Activated T-helper 1 cell treated with anti-CD3 and anti-CD28 coated beads, Interleukin-2, amount 50 U/mL, for 16 hours (primary cell): ENCODE data around the gene SLC16A3.

Experiments
- DNase-seq, 2 donors: peaks; one replicate each; pipeline ENCODE4 v3.0.0-alpha.2; 2020; ENCODE audit warnings: low read depth in 1 of 2, low spot score in 1 of 2

SLC16A3 gene

DNA sequence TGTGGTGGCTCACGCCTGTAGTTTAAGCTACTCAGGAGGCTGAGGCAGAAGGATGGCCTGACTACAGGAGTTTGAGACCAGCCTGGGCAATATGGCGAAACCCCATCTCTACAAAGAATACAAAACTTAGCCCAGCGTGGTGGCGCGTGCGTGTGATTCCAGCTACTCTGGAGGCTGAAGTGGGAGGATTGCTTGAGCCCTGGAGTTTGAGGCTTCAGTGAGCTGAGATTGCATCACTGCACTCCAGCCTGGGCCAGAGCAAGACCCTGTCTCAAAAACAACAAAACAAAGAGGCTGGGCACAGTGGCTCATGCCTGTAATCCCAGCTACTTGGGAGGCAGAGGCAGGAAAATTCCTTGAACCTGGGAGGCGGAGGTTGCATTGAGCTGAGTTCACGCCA lies 51.7 kb downstream of the SLC16A3 start:
- DNase-seq, result no peak

DNA sequence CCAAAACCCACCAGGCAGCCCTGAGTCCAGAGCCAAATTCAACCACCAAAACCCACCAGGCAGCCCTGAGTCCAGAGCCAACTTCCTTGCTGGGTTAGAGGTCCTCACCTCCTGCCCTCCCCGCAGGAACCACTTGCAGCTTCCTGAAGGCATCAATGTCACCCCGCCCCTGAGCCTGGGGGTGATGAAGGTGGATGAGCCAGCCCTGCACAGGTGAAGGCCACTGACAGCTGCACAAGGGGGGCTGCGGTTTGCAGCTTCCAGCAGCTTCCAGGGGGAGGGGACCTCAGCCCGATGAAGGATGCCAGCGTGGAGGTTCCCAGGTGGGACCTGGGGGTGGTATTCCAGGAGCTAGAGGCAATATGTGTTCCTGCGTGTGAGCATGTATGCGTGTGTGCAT lies 52.2 kb downstream of the SLC16A3 start:
- no peak for DNase-seq

DNA sequence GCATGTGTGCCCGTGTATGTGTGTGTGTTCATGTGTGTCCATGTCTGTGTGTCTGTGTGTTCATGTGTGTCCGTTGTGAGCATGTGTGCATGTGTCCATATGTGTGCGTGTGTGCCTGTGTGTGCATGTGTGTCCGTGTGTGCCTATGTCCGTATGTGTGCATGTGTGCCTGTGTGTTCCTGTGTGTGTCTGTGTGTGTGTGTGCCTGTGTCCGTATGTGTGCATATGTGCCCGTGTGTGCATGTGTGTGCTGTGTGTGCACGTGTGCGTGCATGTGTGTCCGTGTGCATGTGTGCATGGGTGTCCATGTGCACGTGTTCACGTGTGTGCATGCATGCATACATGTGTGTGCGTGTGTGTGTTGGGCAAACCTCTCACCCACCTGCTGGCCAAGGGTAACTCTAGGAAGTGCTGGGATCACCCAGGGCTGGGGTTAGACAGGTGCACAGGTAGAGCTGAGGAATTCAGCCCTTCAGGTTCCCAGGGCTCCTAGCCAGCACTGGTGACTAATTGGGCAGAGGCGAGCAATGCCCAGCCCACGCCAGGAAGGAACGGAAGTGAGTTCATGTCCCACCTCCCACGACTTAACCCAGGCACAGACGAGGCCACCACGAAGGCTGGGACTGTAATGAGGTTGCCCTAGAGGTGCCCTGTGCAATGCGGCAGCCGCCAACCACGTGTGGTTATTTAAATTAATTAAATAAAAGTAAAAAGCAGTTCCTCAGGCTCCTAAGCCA lies 52.8 kb downstream of the SLC16A3 start:
- peak in 1 of 2 donors; percentile 42 for DNase-seq

GRCh38 chr17:82282239-82283207 lies 53.7 kb downstream of the SLC16A3 start:
- no peak for DNase-seq

GRCh38 chr17:82283208-82283749 lies 54.4 kb downstream of the SLC16A3 start:
- DNase-seq, result no peak

DNA sequence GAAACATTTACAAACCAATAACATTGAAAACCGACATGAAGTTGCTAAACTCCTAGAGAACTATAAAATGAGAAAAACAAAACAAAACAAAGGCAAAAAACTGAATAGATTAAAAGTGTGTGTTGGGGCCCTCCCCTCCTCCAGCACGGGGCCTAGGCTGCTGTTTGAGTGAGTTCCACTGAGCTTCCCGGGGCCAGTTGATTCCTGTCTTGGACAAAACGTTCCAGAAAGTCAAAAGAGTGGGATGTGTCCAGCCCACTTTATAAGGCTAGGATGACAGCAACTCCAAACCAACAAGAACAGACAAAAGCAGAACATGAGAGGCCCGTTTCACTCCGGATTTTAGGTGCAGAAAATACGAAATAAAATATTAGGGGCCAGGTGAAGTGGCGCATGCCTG lies 56.3 kb downstream of the SLC16A3 start:
- DNase-seq, result no peak

DNA sequence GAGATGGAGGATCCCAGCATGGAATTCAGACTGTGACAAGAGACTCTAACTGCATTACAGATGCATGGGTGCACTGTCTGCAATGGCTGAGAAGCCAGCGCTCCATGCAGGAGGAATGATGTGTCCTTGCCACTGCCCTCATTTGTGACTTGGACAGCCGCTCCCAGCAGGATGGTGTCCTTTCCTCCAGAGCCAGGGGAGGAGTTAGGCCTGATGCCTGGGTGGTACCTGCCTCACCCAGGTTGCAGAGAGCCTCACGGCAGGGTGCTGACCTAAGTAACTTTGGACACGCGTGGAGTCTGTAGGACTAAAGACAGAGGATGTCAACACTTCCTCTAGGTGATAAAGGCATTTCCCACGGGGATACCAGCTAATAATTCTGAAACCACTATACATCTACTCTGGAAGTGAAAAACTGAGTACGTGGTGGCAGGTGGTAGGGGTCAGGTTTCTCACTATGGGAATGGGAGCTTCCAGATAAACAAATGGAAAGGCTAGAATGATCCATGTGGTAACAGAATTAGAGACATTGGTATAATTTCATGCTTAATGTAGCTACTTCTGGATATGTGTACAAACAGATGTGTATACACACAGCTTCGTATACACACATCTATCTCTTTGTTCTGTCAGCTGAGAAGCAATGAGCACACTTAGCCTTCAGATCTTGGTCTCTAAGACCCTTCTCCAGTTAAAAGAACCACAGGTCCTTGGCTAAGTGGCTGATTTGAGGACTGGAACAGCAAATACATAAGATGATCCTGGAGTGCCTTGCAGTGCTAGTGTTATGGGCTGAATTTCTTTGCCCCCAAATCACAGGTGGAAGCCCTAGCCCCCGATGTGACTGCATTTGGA lies 58.4 kb downstream of the SLC16A3 start:
- DNase-seq, result no peak

DNA sequence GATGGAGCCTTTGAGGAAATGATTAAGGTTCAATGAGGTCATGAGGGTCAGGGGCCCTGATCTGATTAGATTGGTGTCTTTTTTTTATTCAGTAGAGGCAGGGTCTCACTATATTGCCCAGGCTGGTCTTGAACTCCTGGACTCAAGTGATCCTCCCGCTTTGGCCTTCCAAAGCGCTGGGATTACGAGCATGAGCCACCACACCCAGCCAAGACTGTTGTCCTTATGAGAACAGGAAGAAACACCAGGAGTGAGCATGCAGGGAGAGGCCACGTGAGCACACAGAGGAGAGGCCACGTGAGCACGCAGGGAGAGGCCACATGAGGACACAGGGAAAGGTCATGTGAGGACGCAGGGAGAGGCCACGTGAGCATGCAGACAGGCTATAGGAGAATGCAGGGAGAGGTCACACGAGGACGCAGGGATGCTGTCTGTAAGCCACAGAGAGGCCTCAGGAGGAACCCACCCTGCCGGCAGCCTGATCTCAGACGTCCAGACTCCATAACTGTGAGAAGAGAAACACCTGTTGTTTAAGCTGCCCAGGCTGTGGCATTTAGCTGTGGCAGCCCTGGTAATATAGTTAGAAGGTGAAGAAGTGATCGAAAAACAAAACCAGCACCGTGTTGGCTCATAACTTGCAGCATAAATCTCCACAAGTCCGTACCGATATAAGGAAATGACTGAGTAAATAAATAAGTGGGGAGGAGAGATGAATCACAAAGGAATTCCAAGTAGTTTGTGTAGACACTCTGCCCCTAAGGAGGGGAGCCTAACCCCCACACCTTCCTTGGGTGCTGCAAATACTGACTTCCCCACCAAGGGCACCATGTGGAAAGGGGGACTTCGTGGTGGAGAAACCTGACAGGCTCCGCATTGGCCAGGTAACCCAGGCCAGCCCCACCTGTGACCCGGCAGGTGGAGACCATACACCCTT lies 59.3 kb downstream of the SLC16A3 start:
- DNase-seq, result no peak
